ENCODE data around the gene SLC6A18.

The SLC6A18 gene

GRCh38 chr5:1211701-1212100, 13.5 kb upstream of the SLC6A18 start:
- H3K4me3 ChIP-seq (ENCODE audit: low read depth, low read length): no peak overlapping the region
- no peak for DNase-seq (ENCODE audit: low read depth, low spot score)
- in situ Hi-C loops (cut with HindIII; ENCODE audit: low sequenced_read_pairs): no loop called here
- TF ChIP-seq CTCF (IDR thresholded peaks at IDR 0.05; ENCODE audit: low read depth, low read length): no peak

GRCh38 chr5:1212271-1212670, 12.9 kb upstream of the SLC6A18 start:
- no peak overlapping the region for H3K4me3 ChIP-seq (ENCODE audit: low read depth, low read length)
- no peak for DNase-seq (ENCODE audit: low read depth, low spot score)
- in situ Hi-C loops (cut with HindIII; ENCODE audit: low sequenced_read_pairs): no loop called here
- no peak for TF ChIP-seq CTCF (IDR thresholded peaks at IDR 0.05; ENCODE audit: low read depth, low read length)

GRCh38 chr5:1212881-1213280, 12.3 kb upstream of the SLC6A18 start:
- DNase-seq (ENCODE audit: low read depth, low spot score): no peak
- TF ChIP-seq CTCF (IDR thresholded peaks at IDR 0.05; ENCODE audit: low read depth, low read length): no peak
- no peak overlapping the region for H3K4me3 ChIP-seq (ENCODE audit: low read depth, low read length)
- in situ Hi-C loops (cut with HindIII; ENCODE audit: low sequenced_read_pairs): no loop called here

- DNase-seq (ENCODE audit: low read depth, low spot score): no peak
- no peak for TF ChIP-seq CTCF (IDR thresholded peaks at IDR 0.05; ENCODE audit: low read depth, low read length)
- in situ Hi-C loops (cut with HindIII; ENCODE audit: low sequenced_read_pairs): no loop called here
- H3K4me3 ChIP-seq (ENCODE audit: low read depth, low read length): no peak overlapping the region
Measured at GRCh38 chr5:1213508-1214162, 11.5 kb upstream of the SLC6A18 start.

GRCh38 chr5:1214163-1214935, 10.8 kb upstream of the SLC6A18 start:
- no peak for TF ChIP-seq CTCF (IDR thresholded peaks at IDR 0.05; ENCODE audit: low read depth, low read length)
- no peak for DNase-seq (ENCODE audit: low read depth, low spot score)
- no peak overlapping the region for H3K4me3 ChIP-seq (ENCODE audit: low read depth, low read length)
- in situ Hi-C loops (cut with HindIII; ENCODE audit: low sequenced_read_pairs): no loop called here

- in situ Hi-C loops (cut with HindIII; ENCODE audit: low sequenced_read_pairs): no loop called here
- TF ChIP-seq CTCF (IDR thresholded peaks at IDR 0.05; ENCODE audit: low read depth, low read length): no peak
- H3K4me3 ChIP-seq (ENCODE audit: low read depth, low read length): no peak overlapping the region
- DNase-seq (ENCODE audit: low read depth, low spot score): no peak
Measured at GRCh38 chr5:1214936-1215220, 10.3 kb upstream of the SLC6A18 start.

Data from astrocyte of the spinal cord (primary cell).